Left ventricle myocardium inferior (tissue), 1 donor: ENCODE data around the gene KLHL6. TPM values are rescaled to one million over a fixed set of nuclear protein-coding genes. Genes with fewer than 3 reads are reported as not detected.

Source experiments
- DNase-seq: peaks from one replicate; pipeline ENCODE4 v3.0.0-alpha.2; 2020
- H3K27ac ChIP-seq: fragments of 200-600 bp; replicated peaks from 2 replicates; pipeline ENCODE4 v1.8.0; 2021
- H3K27me3 ChIP-seq: fragments of 200-600 bp; 2 replicates; pipeline ENCODE4 v1.8.0; 2021; ENCODE audit warnings: low read depth
- H3K36me3 ChIP-seq: fragments of 200-600 bp; 2 replicates; pipeline ENCODE4 v1.8.0; 2021
- H3K4me1 ChIP-seq: fragments of 200-600 bp; 2 replicates; pipeline ENCODE4 v1.8.0; 2021
- H3K4me3 ChIP-seq: fragments of 200-600 bp; 2 replicates; pipeline ENCODE4 v1.8.0; 2021; ENCODE audit warnings: mild to moderate bottlenecking, moderate library complexity
- H3K9me3 ChIP-seq: fragments of 200-600 bp; replicated peaks from 2 replicates; pipeline ENCODE4 v1.8.0; 2021
- intact Hi-C: fragments of 100-400 bp; cut with micrococcal nuclease; formaldehyde crosslinking; loops from one replicate; pipeline ENCODE4 v1.11.0; 2022
- total RNA-seq: library from RNA; stranded (reverse); fragmentation: NEBNext Ultra II Directional; extraction: Animal tissue kit (Norgen Biotek cat#: 25700); gene quantifications from one replicate; pipeline ENCODE4 v1.2.1, GENCODE V29; 2021
- TF ChIP-seq, protein P1 (sequence below): fragments of 200-600 bp; IDR thresholded peaks from 2 replicates; pipeline ENCODE4 v1.8.0; 2021; ENCODE audit warnings: antibody characterized with exemption, mild to moderate bottlenecking, borderline replicate concordance
- donor health status: DM: no; HTN: yes; CAD: no; lungs with severe emphysema.

KLHL6 gene
- total RNA-seq, 1 donor from 2014 or later = 0.69 TPM

DNA sequence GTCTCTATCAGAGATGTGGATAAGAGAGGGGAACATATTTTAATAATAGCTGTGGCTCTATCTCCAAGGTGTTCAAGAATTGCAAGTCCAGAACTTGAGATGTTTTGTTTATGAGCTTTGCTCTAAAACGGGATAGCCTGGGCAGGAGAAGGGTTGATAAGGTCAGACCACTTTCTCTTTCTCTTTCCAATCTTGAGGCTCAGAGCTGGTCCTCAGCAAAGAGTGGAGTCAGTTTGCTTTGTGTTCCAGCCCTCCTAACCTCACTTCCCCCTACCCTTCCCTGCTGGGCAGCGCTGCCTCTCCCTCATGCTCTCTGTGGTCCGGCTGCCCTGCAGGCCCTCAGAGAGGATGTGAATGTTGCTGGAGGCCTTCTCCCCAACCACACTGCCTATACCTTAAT is 13.8 kb downstream of the KLHL6 start:
- DNase-seq = no peak
- no peaks in the 10 kb centered on the region for H3K36me3 ChIP-seq
- H3K4me3 ChIP-seq = no peak overlapping the region
- intact Hi-C loops = no loop called here
- H3K27ac ChIP-seq = no peak overlapping the region
- H3K4me1 ChIP-seq = peaks cover 4% of the 10 kb centered on the region
- H3K9me3 ChIP-seq = no peaks in the 10 kb centered on the region
- peaks cover 7% of the 10 kb centered on the region for H3K27me3 ChIP-seq
- TF ChIP-seq, protein P1, sequence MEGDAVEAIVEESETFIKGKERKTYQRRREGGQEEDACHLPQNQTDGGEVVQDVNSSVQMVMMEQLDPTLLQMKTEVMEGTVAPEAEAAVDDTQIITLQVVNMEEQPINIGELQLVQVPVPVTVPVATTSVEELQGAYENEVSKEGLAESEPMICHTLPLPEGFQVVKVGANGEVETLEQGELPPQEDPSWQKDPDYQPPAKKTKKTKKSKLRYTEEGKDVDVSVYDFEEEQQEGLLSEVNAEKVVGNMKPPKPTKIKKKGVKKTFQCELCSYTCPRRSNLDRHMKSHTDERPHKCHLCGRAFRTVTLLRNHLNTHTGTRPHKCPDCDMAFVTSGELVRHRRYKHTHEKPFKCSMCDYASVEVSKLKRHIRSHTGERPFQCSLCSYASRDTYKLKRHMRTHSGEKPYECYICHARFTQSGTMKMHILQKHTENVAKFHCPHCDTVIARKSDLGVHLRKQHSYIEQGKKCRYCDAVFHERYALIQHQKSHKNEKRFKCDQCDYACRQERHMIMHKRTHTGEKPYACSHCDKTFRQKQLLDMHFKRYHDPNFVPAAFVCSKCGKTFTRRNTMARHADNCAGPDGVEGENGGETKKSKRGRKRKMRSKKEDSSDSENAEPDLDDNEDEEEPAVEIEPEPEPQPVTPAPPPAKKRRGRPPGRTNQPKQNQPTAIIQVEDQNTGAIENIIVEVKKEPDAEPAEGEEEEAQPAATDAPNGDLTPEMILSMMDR = no peak

DNA sequence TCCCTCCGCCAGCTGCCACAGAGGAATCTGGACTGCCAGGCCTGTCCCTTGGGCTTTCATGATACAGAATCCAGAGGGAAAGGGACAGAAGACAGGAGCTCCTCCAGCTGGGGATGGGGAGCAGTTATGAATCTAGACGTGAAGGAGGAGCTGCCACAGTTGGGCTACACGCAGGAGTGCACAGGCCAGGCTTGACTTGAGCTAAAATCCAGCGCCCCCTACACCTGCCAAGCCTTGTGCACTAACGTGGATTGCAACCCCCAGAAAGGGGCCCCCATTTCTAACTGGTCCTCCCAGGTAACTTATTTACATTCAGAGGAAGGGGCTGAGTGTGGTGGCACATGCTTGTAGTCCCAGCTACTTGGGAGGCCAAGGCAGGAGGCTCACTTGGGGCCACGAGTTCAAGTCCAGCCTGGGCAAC is 14.3 kb downstream of the KLHL6 start:
- Histone ChIP-seq H3K4me3 (no peak overlapping the region), H3K4me1 (peaks cover 4% of the 10 kb centered on the region), H3K27ac (no peak overlapping the region), H3K27me3 (peaks cover 7% of the 10 kb centered on the region), H3K36me3 (no peaks in the 10 kb centered on the region), H3K9me3 (no peaks in the 10 kb centered on the region)
- intact Hi-C loops = no loop called here
- DNase-seq = no peak
- TF ChIP-seq, protein P1 = no peak

DNA sequence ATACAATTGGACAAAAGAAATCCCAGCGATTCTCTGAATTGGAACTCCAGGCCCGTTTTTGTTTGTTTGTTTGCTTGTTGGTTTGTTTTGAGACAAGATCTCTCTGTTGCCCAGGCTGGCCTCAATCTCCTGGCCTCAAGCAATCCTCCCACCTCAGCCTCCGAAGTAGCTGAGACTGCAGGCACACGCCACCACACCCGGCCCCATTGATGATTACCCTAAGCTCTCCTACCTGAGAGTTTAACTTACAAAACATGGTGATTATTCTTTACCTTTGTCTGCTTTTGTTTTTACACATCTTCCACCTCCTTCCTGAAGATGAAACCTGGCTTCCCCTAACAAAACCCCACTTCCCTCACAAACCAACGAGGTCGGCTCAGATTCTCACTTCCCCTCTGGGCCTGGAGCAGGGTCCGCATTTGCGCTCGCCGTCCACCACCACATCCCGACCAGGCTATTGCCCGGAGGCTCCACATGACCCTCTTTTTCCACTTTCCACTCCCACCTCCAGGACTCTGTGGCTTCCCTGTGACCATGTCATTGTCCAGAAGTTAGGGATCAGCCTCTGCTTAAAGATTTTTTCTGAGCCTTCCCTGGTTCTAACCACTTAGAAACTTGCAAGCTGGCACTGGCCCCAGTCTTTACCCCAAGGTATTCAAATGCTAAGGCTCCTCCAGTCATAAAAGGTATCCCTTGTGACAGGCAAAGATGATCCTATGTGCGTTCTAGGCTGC is 14.8 kb downstream of the KLHL6 start:
- intact Hi-C loops = no loop called here
- H3K4me3 ChIP-seq = no peak overlapping the region
- no peak for DNase-seq
- H3K9me3 ChIP-seq = no peaks in the 10 kb centered on the region
- no peaks in the 10 kb centered on the region for H3K36me3 ChIP-seq
- no peak overlapping the region for H3K27ac ChIP-seq
- TF ChIP-seq, protein P1 = no peak
- peaks cover 7% of the 10 kb centered on the region for H3K27me3 ChIP-seq
- H3K4me1 ChIP-seq = peaks cover 4% of the 10 kb centered on the region

DNA sequence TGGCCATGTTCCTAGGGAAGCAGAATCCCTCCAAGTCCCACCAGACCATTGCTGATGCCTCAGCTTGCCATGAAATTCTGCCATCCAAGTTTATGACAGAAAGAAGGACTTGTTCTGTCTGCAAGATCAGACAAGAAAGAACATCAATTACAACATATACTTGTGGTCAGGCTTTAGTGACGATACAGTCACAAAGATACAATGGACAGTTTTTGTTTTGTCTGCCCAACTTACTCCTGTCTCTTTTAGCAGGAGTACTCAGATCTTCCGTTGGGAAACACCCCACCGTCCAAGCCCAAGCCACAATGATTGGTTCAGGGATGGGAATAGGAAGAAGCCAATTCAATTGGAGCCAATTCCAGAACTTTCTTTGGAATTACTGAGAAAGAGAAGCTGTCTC is 15.7 kb downstream of the KLHL6 start:
- Histone ChIP-seq H3K4me3 (no peak overlapping the region), H3K4me1 (peaks cover 4% of the 10 kb centered on the region), H3K9me3 (no peaks in the 10 kb centered on the region), H3K27me3 (peaks cover 7% of the 10 kb centered on the region), H3K27ac (no peak overlapping the region), H3K36me3 (no peaks in the 10 kb centered on the region)
- TF ChIP-seq, protein P1 = no peak
- intact Hi-C loops = no loop called here
- no peak for DNase-seq

DNA sequence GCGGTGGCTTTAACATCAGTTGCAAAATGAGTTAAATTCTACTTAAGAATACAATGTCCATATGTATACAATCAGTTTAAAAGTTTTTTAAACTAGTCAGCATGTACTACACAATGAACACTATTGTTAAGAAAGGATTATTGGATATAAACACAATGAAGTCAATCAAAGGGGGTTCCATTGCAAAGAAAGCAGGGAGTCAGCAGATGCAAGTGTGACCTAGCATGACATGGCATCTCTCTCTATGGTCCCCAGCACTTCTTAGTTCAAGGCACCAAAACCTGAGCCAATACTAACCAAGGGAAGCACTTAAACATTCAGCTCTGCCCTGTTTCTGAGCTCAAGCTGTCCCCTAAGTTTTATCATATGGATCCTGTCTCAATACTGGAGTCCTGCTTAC is 17.0 kb downstream of the KLHL6 start:
- peaks cover 5% of the 10 kb centered on the region for H3K4me1 ChIP-seq
- no peak overlapping the region for H3K27ac ChIP-seq
- no peak for DNase-seq
- intact Hi-C loops = no loop called here
- no peaks in the 10 kb centered on the region for H3K9me3 ChIP-seq
- no peak overlapping the region for H3K4me3 ChIP-seq
- TF ChIP-seq, protein P1 = no peak
- H3K27me3 ChIP-seq = peaks cover 7% of the 10 kb centered on the region
- no peaks in the 10 kb centered on the region for H3K36me3 ChIP-seq
